GM18520 (cell line): ENCODE measurements around the gene NRG2.

Source experiments
- ATAC-seq: cut with Tn5 transposase; IDR thresholded peaks from one replicate; pipeline ENCODE4 v1.9.1; 2021; ENCODE audit not compliant: unreplicated experiment

The NRG2 gene

GRCh38 chr5:140013536-140013935 lies 29.6 kb downstream of the NRG2 start:
- no peak for ATAC-seq

DNA sequence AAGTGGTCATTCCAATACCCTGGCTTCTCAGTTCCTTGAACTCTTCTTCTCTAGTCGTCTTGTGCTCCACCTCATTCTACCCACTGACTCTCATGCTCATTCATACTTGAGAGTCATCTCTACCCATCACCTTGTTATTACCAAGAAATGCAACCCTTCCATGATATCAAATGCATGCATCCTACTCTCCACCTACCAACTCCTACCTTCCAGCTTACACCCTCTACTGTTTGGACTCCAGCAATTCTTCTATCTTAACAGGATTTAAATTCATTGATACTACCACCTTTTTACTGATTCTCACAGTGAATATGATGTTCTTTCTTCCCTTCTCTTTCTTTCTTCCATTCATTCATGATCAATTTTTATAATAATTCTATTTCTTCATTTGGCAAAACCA lies 30.7 kb downstream of the NRG2 start:
- ATAC-seq: no peak

DNA sequence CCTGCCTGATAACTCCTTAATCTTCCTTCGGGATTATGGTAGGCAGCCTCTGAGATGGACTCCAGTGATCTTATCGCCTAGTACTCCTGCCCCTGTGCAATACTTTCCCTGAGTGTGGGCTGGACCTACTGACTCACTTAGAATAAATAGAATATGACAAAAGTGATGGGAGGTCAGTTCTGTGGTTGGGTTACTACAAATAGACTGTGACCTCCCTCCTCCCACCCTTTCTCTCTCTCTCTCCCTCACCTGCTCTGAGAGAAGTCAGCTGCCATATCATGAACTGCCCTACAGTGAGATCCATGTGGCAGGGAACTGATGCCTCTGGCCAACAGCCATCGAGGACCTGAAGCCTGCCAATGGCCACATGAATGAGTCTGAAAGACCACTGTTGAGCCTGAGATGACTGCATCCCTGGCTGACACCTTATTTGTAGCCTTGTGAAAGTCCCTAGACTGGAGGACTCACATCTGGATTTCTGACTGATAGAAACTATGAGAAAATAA lies 31.7 kb downstream of the NRG2 start:
- peak; percentile 67 for ATAC-seq

- no peak for ATAC-seq
Observed at GRCh38 chr5:140010798-140011197, 32.3 kb downstream of the NRG2 start.

DNA sequence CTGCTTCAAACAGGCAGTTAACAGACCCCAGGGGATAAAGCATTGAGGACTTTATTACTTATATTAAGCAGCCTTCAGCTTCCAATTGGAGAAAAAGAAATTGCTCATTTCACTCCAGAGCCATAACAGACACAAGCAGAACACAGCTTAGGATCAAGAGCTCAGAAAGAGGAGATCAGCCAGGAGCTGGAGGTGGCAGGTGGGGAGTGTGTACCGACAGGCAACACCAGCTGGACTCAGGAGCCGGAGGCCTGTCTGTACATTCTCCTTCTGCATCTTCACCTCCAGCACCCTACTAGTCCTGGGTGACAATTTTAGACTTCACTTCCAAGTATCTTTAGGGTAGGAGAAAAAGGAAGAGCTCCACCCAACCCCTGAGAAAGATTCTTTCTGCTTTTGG lies 35.8 kb downstream of the NRG2 start:
- ATAC-seq: no peak

GRCh38 chr5:140005145-140005591 lies 37.9 kb downstream of the NRG2 start:
- peak; percentile 96 for ATAC-seq

GRCh38 chr5:140004174-140004573 lies 38.9 kb downstream of the NRG2 start:
- ATAC-seq: no peak

DNA sequence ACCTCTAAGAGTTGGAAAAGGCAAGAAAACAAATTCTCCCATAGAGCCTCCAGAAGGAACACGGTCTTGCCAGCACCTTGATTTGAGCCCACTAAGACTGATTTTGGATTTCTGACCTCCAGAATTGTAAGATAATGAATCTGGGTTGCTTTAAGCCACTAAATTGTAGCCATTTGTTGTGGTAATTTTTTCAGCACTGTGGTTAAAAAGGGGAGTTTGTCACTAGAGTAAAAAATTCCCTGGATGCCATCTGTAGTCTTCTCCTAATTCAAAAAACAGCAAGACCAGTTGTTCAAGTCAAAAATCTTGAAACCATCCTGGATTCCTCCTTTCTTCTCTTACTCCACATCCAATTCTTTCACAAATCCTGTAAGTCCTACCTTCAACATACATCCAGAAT lies 39.6 kb downstream of the NRG2 start:
- no peak for ATAC-seq

DNA sequence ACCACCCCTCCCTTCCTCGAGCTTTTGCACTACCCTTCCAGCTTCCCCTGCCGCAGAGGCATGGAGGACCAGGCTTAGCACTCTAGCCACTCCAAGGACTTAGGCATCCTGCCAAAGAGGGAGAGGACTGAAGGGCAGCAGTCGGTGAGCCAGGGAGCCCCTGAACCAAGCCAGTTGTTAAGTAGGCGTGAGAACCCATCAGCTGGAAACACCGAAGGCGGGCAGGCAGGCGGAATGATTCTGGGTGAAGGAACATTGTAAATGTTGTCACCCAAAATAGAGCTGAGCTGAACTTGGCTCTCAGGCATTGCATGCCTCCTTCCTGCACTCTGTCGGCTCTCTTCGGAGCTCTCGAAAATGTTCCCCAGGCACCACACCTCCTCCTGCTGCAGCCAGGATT lies 42.8 kb downstream of the NRG2 start:
- ATAC-seq: no peak

DNA sequence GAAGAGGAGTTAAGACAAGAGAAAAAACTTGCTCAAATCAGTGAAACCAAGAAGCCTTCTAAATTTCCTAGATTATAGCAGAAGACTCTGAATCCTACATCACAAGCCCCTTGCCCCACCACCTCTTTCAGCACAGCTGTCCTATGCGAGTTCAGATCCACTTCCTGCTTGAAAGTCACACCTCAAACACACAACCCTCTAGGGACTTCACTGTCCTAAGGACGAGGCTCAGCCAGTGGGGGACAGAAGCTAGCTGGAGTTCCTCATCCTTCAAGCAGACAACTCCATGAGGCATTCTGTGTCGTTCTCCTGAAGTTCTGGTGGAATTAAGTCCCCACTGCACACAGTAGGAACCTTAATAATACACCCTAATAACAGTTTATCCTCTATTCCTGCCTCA lies 44.3 kb downstream of the NRG2 start:
- ATAC-seq: no peak

DNA sequence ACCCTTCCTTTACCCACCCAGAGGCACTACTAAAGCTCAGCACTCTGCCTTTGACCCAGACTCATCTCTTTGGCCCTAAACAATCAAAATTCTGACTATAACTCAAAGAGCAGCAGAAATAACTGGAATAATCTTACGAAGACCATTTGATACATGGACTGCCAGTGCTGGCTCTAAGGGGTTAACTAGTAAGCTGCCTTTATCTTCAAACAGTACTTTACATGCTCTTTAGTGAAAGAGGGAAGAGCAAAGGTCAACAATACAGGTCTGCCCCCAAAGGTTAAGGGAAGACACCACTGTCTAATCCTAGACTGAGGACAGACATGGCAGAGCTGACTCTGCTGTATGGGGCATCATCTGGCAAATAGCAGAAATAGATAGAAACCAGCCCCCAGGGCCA lies 45.8 kb downstream of the NRG2 start:
- ATAC-seq: no peak

DNA sequence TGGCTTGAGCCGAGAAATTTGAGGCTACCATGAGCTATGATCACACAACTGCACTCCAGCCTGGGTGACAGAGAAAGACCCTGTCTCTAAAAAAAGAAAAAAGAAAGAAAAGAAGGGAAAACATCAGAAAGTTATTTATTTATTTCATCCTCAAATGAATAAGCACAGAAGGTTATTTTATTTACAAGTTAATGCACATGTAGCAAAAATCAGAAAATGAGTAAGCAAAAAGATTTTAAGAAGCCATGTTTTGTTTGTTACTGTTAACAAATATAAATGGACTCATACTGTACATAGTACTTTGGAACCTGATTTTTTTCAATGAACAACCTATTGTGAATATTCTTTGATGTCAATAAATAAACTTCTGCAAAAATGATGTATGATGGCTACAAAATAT lies 47.2 kb downstream of the NRG2 start:
- ATAC-seq: no peak

DNA sequence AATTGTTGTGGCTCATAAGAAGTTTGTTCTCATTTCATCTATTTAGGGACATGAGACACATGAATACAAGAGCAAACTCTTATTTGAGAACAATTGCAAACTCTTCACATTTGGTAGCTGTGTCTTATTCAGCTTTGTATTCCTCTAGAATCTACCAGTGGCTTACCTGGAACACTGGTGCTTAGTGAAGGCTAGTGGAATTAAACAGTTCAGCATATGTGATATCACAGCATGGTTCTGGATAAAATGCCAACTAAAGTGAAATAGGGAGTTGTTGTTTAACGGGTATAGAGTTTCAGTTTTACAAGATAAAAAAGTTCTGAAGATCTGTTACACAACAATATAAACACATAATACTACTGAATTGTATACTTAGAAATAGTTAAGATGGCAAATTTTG lies 48.9 kb downstream of the NRG2 start:
- ATAC-seq: no peak

DNA sequence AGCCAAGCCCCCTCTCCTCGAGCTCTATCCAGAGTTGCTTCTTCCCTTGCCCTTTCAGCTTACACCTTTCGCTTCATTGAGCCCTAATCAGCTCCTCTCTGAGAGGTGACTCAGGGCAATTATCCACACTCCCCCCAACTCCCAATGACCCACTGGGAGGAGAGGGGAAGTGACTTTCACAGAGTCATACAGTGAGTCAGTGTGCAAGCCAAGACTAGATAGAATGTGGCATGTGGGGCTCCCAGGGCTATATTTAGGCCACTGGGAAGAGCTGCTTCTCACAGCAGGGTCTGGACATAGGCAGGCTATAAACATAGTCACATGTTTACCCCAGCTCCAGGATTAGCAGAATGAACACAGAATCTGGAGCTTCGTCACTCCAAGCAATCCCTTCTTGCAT lies 57.4 kb downstream of the NRG2 start:
- ATAC-seq: no peak

DNA sequence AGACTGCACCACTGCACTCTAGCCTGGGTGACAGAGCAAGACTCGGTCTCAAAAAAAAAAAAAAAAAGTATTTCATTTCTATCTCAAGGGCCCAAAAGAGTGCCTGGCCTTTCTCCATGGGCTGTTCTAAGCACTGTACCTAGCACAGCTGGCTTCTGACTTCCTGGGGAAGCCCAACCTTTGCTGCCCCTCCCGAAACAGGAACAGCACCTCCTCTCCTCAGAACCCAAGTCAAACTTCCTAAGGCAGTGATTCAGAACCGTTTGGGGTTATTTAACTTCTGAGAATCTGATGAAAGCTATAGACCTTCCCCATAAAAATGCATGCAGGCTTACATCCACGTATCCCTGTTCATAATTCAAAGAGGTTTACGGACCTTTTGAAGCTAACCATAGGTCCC lies 57.8 kb downstream of the NRG2 start:
- ATAC-seq: no peak

DNA sequence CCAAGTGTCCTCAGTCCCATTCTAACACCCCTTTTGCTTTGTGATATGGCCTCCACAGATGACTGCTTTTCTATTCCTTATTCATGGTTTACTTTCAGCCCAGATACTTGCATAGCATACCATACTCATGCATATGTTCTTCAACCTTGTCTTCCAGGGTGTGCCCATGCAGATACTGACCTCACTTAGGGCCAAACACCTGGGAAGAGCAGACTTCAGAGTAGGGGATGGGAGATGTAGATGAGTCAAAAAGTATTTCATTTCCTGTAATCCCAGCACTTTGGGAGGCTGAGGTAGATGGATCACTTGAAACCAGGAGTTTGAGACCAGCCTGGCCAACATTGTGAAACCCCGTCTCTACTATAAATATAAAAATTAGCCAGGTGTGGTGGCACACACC lies 58.3 kb downstream of the NRG2 start:
- ATAC-seq: no peak

DNA sequence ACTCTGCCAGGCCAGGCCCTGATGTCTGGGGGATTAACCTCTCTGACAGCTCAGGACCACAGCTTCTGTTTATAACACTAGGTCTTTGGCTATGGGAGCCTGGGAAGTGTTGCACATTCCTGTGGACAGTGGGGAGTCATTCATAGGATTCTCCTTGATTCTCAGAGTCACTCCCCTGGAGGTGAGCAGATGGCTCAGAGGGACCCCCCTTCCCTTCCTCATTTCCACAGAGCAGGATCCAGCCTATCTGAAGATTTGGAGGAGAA lies 60.2 kb downstream of the NRG2 start:
- no peak for ATAC-seq

GRCh38 chr5:139982157-139982974 lies 60.7 kb downstream of the NRG2 start:
- ATAC-seq: no peak

GRCh38 chr5:139980765-139981164 lies 62.3 kb downstream of the NRG2 start:
- no peak for ATAC-seq

GRCh38 chr5:139979943-139980342 lies 63.2 kb downstream of the NRG2 start:
- ATAC-seq: no peak

DNA sequence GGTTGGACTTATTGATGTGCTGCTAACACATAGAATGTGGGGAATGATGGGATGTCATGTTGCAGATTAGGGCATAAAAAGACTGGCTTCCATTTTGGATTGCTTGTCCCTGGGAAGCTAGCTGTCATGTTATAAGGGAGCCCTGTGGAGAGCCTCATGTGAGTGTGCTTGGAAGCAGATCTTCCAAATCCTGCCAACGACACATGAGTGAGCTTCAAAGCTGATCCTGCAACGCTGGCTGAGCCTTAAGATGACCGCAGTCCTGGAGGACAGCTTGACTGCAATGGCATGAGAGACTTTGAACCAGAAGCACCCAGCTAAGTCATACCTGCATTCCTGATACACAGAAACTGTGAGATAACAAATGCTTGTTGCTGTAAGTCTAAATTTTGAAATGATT lies 63.6 kb downstream of the NRG2 start:
- ATAC-seq: no peak

- no peak for ATAC-seq
Observed at GRCh38 chr5:139976703-139977102, 66.4 kb downstream of the NRG2 start.

GRCh38 chr5:139975942-139976341 lies 67.2 kb downstream of the NRG2 start:
- ATAC-seq: no peak
